Neural progenitor cell (in vitro differentiated cells): Measurements from ENCODE around the gene ADCY3.

ENCODE experiments used
- CTCF ChIP-seq: fragments of 200-600 bp; sonication (generic); IDR thresholded peaks from 2 replicates; pipeline ENCODE4 v1.5.1; 2017; ENCODE audit warnings: antibody characterized with exemption, mild to moderate bottlenecking
- EZH2 ChIP-seq: fragments of 200-600 bp; sonication (generic); IDR thresholded peaks from 2 replicates; pipeline ENCODE4 v1.6.1; 2017; ENCODE audit warnings: antibody characterized with exemption, mild to moderate bottlenecking, moderate library complexity

DNA sequence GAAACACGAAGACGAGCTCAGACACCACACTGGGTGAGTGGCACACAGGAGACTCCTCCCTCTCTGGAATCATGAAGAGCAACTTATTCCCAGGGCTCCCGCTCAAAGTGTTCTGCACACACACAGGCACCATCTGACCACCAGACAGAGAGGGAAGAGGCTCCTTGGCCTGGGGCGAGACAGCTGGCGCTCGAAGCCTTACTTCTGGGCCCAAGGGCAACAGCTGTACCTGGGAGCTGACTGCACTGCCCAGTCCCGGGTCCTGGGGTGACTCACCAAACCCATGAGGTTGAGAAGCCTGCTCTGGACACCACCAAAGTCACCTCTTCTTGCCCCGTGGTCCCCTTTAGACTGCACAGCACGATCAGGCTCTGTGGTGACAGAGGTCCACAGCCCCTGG is 42.4 kb downstream of the ADCY3 start:
- TF ChIP-seq CTCF (no peak), EZH2 (no peak)
